HepG2 (cell line): ENCODE measurements around the gene TBX6. TPM values are rescaled to one million over a fixed set of nuclear protein-coding genes. Genes with fewer than 3 reads are reported as not detected.

Experiments used
- CEBPZ ChIP-seq: IDR thresholded peaks from 2 replicates; pipeline ENCODE4 v1.6.1; 2012; ENCODE audit warnings: low read length, improper control_type of control experiment
- CREBL2 ChIP-seq: sonication (generic); formaldehyde crosslinking; IDR thresholded peaks from 2 replicates; pipeline ENCODE4 v1.8.1; 2023; ENCODE audit warnings: missing genetic modification reagents, mild to moderate bottlenecking, borderline replicate concordance
- CTCF ChIP-seq: sonication (generic); formaldehyde crosslinking; IDR thresholded peaks from 2 replicates; pipeline ENCODE4 v1.5.0; 2020; ENCODE audit warnings: mild to moderate bottlenecking, missing genetic modification reagents, moderate library complexity
- GABPB1 ChIP-seq: IDR thresholded peaks from 2 replicates; pipeline ENCODE4 v1.6.1; 2016; ENCODE audit warnings: mild to moderate bottlenecking, missing genetic modification reagents, moderate library complexity, missing compliant biosample characterization
- GFI1 ChIP-seq: sonication (generic); formaldehyde crosslinking; IDR thresholded peaks from 2 replicates; pipeline ENCODE4 v1.5.0; 2020; ENCODE audit warnings: missing genetic modification reagents, mild to moderate bottlenecking, borderline replicate concordance
- KMT2B ChIP-seq: IDR thresholded peaks from 2 replicates; pipeline ENCODE4 v1.6.1; 2016; ENCODE audit warnings: missing genetic modification reagents, missing compliant biosample characterization
- MAF1 ChIP-seq: sonication (generic); formaldehyde crosslinking; IDR thresholded peaks from 2 replicates; pipeline ENCODE4 v1.5.0; 2020; ENCODE audit warnings: missing genetic modification reagents, borderline replicate concordance
- PRPF4 ChIP-seq: fragments of 200-400 bp; formaldehyde crosslinking; IDR thresholded peaks from 2 replicates; pipeline ENCODE4 v1.6.1; 2016; ENCODE audit warnings: low read length, low read depth; ENCODE audit not compliant: poor library complexity, severe bottlenecking
- REXO4 ChIP-seq: sonication (generic); formaldehyde crosslinking; IDR thresholded peaks from 2 replicates; pipeline ENCODE4 v1.8.0; 2022; ENCODE audit warnings: missing genetic modification reagents, mild to moderate bottlenecking, borderline replicate concordance
- TBX2 ChIP-seq: sonication (generic); formaldehyde crosslinking; IDR thresholded peaks from 2 replicates; pipeline ENCODE4 v1.5.0; 2020; ENCODE audit warnings: missing genetic modification reagents, mild to moderate bottlenecking, borderline replicate concordance
- ZNF607 ChIP-seq: sonication (generic); formaldehyde crosslinking; IDR thresholded peaks from 2 replicates; pipeline ENCODE4 v1.5.1; 2020; ENCODE audit warnings: missing genetic modification reagents, mild to moderate bottlenecking, borderline replicate concordance
- ZNF660 ChIP-seq: sonication (generic); formaldehyde crosslinking; IDR thresholded peaks from 2 replicates; pipeline ENCODE4 v1.5.1; 2020; ENCODE audit warnings: mild to moderate bottlenecking, low read depth, missing genetic modification reagents, borderline replicate concordance
- ZNF775 ChIP-seq: sonication (generic); formaldehyde crosslinking; IDR thresholded peaks from 2 replicates; pipeline ENCODE4 v1.4.0; 2020; ENCODE audit warnings: missing genetic modification reagents, mild to moderate bottlenecking, moderate library complexity, borderline replicate concordance
- ZZZ3 ChIP-seq: sonication (generic); formaldehyde crosslinking; IDR thresholded peaks from 2 replicates; pipeline ENCODE4 v1.4.0; 2020; ENCODE audit warnings: missing genetic modification reagents, mild to moderate bottlenecking, borderline replicate concordance
- polyA plus RNA-seq, 8 experiments: library from polyadenylated mRNA; depleted of rRNA in 3 of 8; stranded (reverse) in 7 of 8; unstranded in 1 of 8; fragments of >200 nt; fragmentation: Illumina TruSeq in 4 of 8; extraction: Trizol in 4 of 8; gene quantifications; 2 replicates each; pipeline versions ENCODE4 v1.2.1 to v1.2.3, GENCODE V29; 2011 to 2016; ENCODE audit warnings: low read depth in 4 of 8, missing spikeins in 1 of 8, mixed read lengths in 1 of 8; ENCODE audit not compliant: insufficient read depth in 1 of 8
- total RNA-seq, 5 experiments: library from RNA; depleted of rRNA; stranded (reverse); fragments of >200 nt; fragmentation: Illumina TruSeq; extraction: Trizol; gene quantifications; 2 replicates each; pipeline ENCODE4 v1.2.3, GENCODE V29; 2016; ENCODE audit warnings: low read depth in 1 of 5
- TF ChIP-seq, protein P1 (sequence below): IDR thresholded peaks from 2 replicates; pipeline ENCODE4 v1.6.1; 2018; ENCODE audit warnings: missing genetic modification reagents
- TF ChIP-seq, protein P2 (sequence below): sonication (generic); formaldehyde crosslinking; IDR thresholded peaks from 2 replicates; pipeline ENCODE4 v1.4.0; 2020; ENCODE audit warnings: missing genetic modification reagents
- TF ChIP-seq, protein P3 (sequence below): sonication (generic); formaldehyde crosslinking; IDR thresholded peaks from 2 replicates; pipeline ENCODE4 v1.5.1; 2020; ENCODE audit warnings: mild to moderate bottlenecking, moderate library complexity, missing genetic modification reagents

Gene TBX6
- total and polyA plus RNA-seq, 2 of the 13 experiments (the other 11 are each of a cell fraction or from before 2014, with no cell fraction given) = 0.24 to 0.42 TPM

- peak; percentile 94 for TF ChIP-seq GABPB1 (CRISPR knock-in tag)
- peak; percentile 86; the same call in 1 of the 2 replicates for TF ChIP-seq ZZZ3 (CRISPR knock-in tag)
- TF ChIP-seq ZNF607 = peak; percentile 100
- TF ChIP-seq ZNF775 (CRISPR knock-in tag) = no peak; the same call in 1 of the 2 replicates
- no peak for TF ChIP-seq PRPF4
- no peak for TF ChIP-seq CEBPZ
- TF ChIP-seq CTCF (CRISPR knock-in tag) = peak; percentile 19
- peak; percentile 95 for TF ChIP-seq CREBL2
- TF ChIP-seq, protein P1, sequence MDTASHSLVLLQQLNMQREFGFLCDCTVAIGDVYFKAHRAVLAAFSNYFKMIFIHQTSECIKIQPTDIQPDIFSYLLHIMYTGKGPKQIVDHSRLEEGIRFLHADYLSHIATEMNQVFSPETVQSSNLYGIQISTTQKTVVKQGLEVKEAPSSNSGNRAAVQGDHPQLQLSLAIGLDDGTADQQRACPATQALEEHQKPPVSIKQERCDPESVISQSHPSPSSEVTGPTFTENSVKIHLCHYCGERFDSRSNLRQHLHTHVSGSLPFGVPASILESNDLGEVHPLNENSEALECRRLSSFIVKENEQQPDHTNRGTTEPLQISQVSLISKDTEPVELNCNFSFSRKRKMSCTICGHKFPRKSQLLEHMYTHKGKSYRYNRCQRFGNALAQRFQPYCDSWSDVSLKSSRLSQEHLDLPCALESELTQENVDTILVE (CRISPR knock-in tag) = peak; percentile 75
- TF ChIP-seq GFI1 (CRISPR knock-in tag) = 0 out of 2 replicates have a peak, but pooled peaks have one; percentile 50
- peak; percentile 93 for TF ChIP-seq KMT2B (CRISPR knock-in tag)
- TF ChIP-seq, protein P2, sequence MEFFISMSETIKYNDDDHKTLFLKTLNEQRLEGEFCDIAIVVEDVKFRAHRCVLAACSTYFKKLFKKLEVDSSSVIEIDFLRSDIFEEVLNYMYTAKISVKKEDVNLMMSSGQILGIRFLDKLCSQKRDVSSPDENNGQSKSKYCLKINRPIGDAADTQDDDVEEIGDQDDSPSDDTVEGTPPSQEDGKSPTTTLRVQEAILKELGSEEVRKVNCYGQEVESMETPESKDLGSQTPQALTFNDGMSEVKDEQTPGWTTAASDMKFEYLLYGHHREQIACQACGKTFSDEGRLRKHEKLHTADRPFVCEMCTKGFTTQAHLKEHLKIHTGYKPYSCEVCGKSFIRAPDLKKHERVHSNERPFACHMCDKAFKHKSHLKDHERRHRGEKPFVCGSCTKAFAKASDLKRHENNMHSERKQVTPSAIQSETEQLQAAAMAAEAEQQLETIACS = peak; percentile 83
- peak; percentile 97 for TF ChIP-seq REXO4
- TF ChIP-seq, protein P3, sequence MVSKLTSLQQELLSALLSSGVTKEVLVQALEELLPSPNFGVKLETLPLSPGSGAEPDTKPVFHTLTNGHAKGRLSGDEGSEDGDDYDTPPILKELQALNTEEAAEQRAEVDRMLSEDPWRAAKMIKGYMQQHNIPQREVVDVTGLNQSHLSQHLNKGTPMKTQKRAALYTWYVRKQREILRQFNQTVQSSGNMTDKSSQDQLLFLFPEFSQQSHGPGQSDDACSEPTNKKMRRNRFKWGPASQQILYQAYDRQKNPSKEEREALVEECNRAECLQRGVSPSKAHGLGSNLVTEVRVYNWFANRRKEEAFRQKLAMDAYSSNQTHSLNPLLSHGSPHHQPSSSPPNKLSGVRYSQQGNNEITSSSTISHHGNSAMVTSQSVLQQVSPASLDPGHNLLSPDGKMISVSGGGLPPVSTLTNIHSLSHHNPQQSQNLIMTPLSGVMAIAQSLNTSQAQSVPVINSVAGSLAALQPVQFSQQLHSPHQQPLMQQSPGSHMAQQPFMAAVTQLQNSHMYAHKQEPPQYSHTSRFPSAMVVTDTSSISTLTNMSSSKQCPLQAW = peak; percentile 99
- TF ChIP-seq ZNF660 (CRISPR knock-in tag) = peak; percentile 64; the same call in 1 of the 2 replicates
- TF ChIP-seq TBX2 (CRISPR knock-in tag) = peak; percentile 96
- TF ChIP-seq MAF1 = peak; percentile 74
Observed at GRCh38 chr16:30065102-30065942, 26.4 kb downstream of the TBX6 start, which contains the start of gene ALDOA (continued).
